HAP-1 (cell line): ENCODE data around the gene ASIC4.

Source experiments
- DNase-seq, 2 experiments: peaks; one replicate each; pipeline ENCODE4 v3.0.0-alpha.2; 2016 to 2020; ENCODE audit warnings: low spot score in 2 of 2
- H3K27me3 ChIP-seq: fragments of 250-450 bp; sonication (Bioruptor Pico); 2 replicates; pipeline ENCODE4 v1.5.1; 2020; ENCODE audit warnings: low read depth, mild to moderate bottlenecking, moderate library complexity
- H3K36me3 ChIP-seq: fragments of 250-450 bp; sonication (Bioruptor Pico); replicated peaks from 2 replicates; pipeline ENCODE4 v1.5.1; 2020; ENCODE audit warnings: mild to moderate bottlenecking
- H3K4me1 ChIP-seq: fragments of 250-450 bp; sonication (Bioruptor Pico); 2 replicates; pipeline ENCODE4 v1.5.1; 2020; ENCODE audit warnings: mild to moderate bottlenecking
- H3K4me3 ChIP-seq: fragments of 250-450 bp; sonication (Bioruptor Pico); 2 replicates; pipeline ENCODE4 v1.5.1; 2020; ENCODE audit warnings: mild to moderate bottlenecking, moderate library complexity
- H3K9me3 ChIP-seq: fragments of 250-450 bp; sonication (Bioruptor Pico); 2 replicates; pipeline ENCODE4 v1.5.1; 2020; ENCODE audit warnings: mild to moderate bottlenecking, moderate library complexity
- in situ Hi-C: fragments of 300-500 bp; cut with MboI; formaldehyde crosslinking; loops from 3 replicates; pipeline ENCODE4 v1.14.3; 2020; ENCODE audit warnings: low sequenced_read_pairs, inconsistent platforms, mixed read lengths

The ASIC4 gene

DNA sequence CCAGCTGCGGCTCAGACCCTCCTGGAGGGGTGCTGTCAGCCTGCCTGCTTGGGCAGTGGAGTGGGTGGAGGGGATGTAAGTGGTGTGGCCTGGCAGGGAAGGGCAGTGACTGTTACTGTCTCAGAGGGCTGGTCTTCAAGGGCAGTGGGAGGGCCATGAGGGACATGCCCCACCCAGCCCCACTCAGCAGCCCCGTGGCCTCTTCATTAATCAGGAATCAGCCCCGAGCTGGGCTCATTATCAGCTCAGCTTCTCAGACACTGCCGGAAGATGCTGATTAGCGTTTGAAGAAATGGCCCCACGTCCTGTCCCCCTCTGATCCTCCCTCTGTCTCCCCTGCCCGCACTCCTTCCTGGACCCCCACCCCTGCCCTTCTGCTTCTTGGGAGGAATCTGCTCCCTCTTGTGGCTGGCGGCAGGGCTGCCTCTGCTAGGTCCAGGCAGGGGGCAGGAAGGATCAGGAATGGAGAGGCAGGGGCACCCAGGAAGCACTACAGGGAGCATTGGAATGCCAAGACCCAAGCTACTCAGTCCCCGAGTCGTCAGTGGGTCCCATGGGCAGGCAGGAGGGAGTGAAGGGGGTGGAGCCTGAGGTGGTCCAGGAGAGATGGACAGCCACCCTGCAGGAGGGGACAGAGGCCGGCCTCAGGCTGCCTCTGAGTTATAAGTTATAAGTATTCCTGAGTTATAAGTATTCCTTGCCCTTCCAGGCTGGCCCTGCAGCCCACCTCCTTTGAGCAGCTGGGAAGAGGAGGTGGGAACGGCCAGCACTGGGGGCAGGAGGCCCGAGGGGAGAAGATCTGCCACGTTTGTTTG lies 7.0 kb downstream of the ASIC4 start:
- in situ Hi-C loops: no loop called here
- Histone ChIP-seq H3K4me3 (no peak overlapping the region), H3K27me3 (peaks cover 17% of the 10 kb centered on the region), H3K36me3 (no peaks in the 10 kb centered on the region), H3K4me1 (peaks cover 7% of the 10 kb centered on the region), H3K9me3 (no peaks in the 10 kb centered on the region)
- peak; percentile 50 to 81 for DNase-seq

DNA sequence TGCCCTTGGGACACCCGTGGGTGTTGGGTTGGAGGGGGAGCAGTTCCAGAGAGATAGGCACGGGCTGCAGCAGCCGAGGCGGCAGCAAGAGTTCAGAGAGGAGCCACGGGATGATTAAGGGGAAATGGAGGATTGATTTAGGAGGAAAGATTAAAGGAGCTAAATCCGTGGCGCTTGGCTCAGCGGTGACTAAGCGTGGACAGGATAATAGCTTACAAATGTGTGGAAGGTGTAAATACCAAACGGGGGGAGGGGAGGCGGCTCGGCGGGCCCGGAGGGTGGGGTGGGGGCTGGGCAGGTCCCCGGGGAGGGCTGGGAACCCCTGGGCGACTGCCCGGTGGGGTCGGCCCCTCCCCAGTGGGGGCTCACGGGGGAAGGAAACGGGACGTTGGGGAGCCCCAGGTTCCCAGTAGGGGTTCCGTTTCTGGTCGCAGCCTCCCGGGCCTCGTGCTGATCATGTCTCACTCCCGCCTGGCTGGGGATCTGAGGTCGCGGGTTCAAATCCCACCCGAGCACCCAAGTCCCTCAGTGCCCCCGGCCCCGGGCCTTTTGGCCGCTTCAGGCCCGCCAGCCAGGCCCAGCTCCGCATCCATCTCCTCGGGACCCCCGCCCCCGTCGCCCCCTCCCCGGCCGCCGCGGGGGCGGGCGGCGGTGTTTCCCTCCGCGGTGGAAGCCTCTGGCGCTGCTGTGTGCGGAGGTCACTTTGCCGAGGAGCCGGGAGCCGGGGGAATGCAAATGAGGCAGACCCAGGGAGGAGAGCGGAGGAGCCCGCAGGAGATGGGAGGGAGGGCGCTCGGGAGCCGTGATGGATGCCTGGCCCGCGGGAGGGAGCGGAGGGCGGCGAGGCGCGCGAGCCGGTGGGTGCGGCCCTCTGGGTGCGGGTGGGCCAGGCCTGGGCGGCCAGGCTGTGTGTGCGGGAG lies 8.1 kb downstream of the ASIC4 start:
- in situ Hi-C loops: no loop called here
- Histone ChIP-seq H3K27me3 (peaks cover 15% of the 10 kb centered on the region), H3K9me3 (no peaks in the 10 kb centered on the region), H3K4me1 (peaks cover 7% of the 10 kb centered on the region), H3K36me3 (no peaks in the 10 kb centered on the region), H3K4me3 (no peak overlapping the region)
- DNase-seq: peak; percentile 24 to 70

DNA sequence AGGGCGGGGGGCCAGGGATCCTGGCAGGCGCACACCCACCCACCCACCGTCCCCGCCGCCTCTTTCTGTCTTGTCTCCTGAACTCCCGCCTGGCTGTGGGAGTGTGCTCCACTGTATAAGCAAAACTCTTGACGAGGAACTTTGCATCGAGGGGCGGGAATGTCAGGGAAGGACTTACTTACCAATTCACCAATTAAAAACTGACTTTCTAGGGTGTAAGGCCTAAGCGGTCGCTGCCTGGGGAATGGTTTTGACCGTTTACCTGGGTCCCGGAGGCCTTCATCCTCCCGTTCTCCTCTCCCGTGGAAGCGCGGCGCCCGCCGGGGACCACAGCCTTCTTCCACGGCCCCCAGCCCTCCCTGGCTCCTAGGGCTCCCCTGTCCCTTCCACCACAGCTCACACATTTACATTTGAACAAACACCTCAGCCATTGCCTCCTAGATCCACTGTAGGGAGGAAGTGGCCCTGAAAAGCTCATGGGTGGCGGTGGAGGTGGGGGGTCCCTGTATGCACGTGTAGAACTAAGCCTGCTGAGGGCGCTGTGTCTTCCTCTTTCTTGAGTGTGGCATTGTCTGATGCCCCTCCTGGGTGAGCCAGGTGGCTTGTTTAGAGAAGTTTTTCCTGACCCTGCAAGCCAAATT lies 8.9 kb downstream of the ASIC4 start:
- in situ Hi-C loops: no loop called here
- no peak for DNase-seq
- Histone ChIP-seq H3K9me3 (no peaks in the 10 kb centered on the region), H3K36me3 (no peaks in the 10 kb centered on the region), H3K4me3 (no peak overlapping the region), H3K27me3 (peaks cover 18% of the 10 kb centered on the region), H3K4me1 (peaks cover 7% of the 10 kb centered on the region)

DNA sequence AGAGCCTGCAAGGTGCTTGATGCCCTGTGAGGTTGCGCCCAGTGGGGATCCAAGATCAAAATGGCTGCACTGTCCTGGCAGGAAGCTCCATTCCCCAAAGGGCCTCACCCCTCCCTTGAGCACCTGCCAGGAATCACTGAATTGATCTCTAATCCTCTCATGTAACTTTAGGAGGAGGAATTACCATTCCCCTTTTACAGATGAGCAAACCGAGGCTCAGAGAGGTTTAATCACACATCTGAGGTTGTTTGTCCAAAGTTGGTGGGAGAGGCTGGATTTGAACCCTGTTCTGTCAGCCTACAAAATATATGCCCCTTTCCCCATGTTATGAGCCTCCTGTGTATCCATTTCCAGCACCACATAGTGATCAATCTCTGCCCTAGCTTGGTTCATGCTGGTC lies 10.5 kb downstream of the ASIC4 start:
- no peaks in the 10 kb centered on the region for H3K9me3 ChIP-seq
- peaks cover 29% of the 10 kb centered on the region for H3K27me3 ChIP-seq
- no peak overlapping the region for H3K4me3 ChIP-seq
- H3K36me3 ChIP-seq: no peaks in the 10 kb centered on the region
- DNase-seq: no peak
- in situ Hi-C loops: loop anchor here (5.0 kb wide), 1 partner anchor 53 kb away; no protein-coding TSS in a partner anchor
- H3K4me1 ChIP-seq: peaks cover 7% of the 10 kb centered on the region

DNA sequence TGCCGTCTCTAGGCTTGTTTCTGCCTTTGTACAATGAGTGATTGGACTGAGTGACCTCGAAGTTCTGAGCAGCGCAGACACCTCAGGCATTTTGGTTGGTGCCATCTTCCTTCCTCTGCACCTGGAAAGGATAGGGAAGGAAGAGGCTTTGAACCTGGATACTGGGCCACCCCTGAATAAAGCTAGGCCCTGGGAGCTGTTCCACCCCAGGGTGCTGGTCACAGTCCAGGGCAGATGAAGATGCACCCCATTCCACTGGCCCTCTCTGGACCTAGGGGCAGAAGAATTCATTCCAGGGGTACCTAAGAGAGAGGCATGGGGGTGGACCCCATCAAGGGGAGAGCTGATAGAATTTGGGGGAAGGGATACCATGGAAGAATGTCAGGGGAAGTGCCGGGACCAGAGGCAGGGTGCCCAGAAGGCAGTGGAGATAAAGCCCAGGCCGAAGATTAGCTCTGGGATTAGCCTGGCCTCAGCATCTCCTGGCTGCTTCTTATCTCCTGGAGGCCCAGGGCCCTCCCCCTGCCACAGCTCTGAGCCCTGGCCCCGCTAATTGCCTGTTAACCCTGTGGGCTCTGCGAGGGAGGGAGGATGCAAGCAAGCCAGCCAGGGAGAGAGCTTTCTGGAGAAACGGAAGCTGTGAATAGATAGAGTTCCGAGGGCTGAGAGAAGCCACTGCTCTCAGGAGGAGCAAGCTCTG lies 11.4 kb downstream of the ASIC4 start:
- no peak for DNase-seq
- peaks cover 7% of the 10 kb centered on the region for H3K4me1 ChIP-seq
- no peaks in the 10 kb centered on the region for H3K36me3 ChIP-seq

DNA sequence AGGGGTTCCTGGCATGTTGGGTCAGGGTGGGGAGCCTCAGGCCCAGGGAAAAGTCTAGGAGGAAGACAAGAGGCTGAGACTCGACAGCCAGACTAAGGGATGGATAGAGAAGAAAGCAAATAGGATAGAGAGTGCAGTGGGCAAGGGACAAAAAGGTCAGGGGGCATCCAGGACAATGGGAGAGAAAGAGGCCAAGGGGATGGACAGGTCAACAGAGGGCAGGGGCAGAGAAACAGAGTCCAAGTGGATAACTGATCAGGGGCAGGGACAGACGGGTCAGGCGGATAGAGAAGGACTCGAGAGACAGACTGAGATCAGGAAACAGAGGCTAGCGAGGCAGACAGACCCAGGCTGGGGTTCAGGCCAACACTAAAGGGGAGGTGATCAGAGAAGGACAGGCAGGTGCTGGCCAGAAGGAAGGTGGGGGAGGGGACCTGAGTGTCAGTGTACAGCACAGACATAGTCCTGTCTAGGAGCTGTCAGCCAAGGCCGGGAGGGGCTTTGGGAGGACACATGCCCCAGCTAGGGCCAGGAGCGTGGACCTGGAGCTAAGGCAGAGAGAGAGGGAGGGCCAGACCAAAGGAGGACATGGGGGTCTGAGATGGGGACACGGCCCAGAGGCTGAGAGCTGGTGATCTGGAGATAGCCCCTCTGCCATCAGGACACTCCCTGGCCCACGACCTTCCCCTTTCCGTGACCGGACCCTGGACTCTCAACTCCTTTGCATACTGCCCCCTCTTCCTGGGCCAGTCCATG lies 12.2 kb downstream of the ASIC4 start:
- Histone ChIP-seq H3K27me3 (peaks cover 37% of the 10 kb centered on the region), H3K9me3 (no peaks in the 10 kb centered on the region), H3K36me3 (no peaks in the 10 kb centered on the region), H3K4me3 (no peak overlapping the region), H3K4me1 (peaks cover 7% of the 10 kb centered on the region)
- no peak for DNase-seq
- in situ Hi-C loops: loop anchor here (5.0 kb wide), 1 partner anchor 54 kb away; no protein-coding TSS in a partner anchor

More for the DNA sequence above, 11.4 kb downstream of the ASIC4 start:
- Histone ChIP-seq H3K9me3 (no peaks in the 10 kb centered on the region), H3K27me3 (peaks cover 32% of the 10 kb centered on the region), H3K4me3 (no peak overlapping the region)
- in situ Hi-C loops: loop anchor here (5.0 kb wide), 1 partner anchor 53 kb away; no protein-coding TSS in a partner anchor

DNA sequence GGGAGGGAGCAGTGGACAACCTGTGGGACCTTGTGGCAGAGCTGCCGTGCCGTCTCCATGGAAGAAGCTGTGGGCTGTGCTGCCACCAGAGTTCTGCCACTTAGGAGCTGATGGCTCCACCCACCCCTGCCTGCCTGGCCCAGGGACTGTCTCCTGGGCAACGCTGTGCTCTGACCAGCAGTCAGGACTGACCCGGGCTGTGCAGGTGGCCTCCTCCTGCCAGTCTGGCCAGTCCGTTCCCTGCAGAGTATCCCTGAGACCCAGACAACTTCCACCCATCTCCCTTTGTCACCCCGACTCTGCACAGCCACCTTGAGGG lies 12.8 kb downstream of the ASIC4 start:
- Histone ChIP-seq H3K4me3 (no peak overlapping the region), H3K9me3 (no peaks in the 10 kb centered on the region), H3K4me1 (peaks cover 3% of the 10 kb centered on the region), H3K36me3 (no peaks in the 10 kb centered on the region), H3K27me3 (peaks cover 43% of the 10 kb centered on the region)
- in situ Hi-C loops: loop anchor here (5.0 kb wide), 1 partner anchor 55 kb away; no protein-coding TSS in a partner anchor
- DNase-seq: no peak

DNA sequence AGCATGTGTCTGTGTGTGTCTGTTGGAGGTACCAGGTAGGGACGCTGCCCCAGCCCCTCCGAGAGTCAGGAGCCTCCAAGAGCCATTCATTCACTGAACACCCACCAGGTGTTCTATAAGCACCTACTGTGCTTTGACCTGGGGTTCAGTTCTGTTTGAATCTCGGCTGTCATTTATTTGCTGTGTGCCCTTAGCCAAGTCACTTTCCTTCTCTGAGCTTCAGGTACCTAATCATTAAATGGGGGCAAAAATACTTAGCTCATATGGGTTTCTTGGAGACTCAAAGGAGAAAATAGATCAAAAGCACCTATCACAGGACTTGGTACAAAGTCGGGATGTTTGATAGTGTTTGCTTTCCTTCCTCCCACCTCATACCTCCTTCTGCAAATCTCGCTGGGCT lies 13.2 kb downstream of the ASIC4 start:
- no peak for DNase-seq
- Histone ChIP-seq H3K4me1 (peaks cover 3% of the 10 kb centered on the region; the same call in 1 of the 2 replicates), H3K36me3 (no peaks in the 10 kb centered on the region), H3K9me3 (no peaks in the 10 kb centered on the region), H3K4me3 (no peak overlapping the region), H3K27me3 (peaks cover 47% of the 10 kb centered on the region)
- in situ Hi-C loops: loop anchor here (5.0 kb wide), 1 partner anchor 55 kb away; no protein-coding TSS in a partner anchor

DNA sequence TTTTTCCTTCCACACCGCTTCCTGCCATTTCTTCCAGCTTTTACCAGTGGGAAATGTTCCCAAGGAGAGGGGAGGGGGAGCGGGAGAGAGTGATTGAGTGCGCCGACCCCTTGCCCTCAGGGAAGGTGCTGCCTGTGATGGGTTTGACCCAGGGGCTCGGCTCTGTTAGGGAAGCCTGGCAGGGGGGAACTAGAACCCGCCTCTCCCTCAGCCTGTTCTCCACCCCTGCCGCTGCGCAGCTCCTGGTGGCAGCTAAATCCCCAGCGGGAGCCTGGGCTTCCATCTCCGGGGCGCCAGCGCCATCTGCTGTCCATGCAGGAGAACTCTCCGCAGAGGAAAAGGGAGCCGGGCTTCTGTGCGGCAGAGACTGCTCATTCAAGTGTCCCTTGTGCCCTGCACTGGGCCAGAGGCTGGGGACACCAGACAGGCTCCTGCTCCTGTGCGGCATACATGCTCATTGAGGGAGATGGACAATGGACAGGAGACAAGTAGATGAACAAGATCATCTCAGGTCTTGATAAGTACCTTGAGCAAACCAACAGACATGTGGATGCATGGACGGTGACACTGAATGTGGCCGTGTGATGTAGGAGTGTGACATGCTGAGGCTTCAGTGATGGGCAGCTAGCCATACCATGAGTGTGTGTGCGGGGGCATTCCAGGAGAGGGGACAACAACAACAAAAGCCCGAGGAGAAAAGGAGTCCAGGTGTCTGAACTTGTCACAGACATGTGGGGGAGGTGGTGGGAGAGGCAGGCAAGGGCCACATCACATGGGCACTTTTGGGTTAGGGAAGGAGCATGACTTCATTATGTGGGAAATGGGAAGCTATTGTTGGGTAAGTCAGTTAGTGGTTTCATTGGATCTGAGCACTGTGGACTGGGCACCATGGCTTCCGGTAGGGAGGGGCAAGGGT lies 16.0 kb downstream of the ASIC4 start:
- Histone ChIP-seq H3K4me1 (no peaks in the 10 kb centered on the region), H3K36me3 (no peaks in the 10 kb centered on the region), H3K4me3 (no peak overlapping the region), H3K27me3 (peaks cover 55% of the 10 kb centered on the region), H3K9me3 (no peaks in the 10 kb centered on the region)
- peak; percentile 82 to 94 for DNase-seq
- in situ Hi-C loops: loop anchor here (5.0 kb wide), 1 partner anchor 128 kb away; no protein-coding TSS in a partner anchor

DNA sequence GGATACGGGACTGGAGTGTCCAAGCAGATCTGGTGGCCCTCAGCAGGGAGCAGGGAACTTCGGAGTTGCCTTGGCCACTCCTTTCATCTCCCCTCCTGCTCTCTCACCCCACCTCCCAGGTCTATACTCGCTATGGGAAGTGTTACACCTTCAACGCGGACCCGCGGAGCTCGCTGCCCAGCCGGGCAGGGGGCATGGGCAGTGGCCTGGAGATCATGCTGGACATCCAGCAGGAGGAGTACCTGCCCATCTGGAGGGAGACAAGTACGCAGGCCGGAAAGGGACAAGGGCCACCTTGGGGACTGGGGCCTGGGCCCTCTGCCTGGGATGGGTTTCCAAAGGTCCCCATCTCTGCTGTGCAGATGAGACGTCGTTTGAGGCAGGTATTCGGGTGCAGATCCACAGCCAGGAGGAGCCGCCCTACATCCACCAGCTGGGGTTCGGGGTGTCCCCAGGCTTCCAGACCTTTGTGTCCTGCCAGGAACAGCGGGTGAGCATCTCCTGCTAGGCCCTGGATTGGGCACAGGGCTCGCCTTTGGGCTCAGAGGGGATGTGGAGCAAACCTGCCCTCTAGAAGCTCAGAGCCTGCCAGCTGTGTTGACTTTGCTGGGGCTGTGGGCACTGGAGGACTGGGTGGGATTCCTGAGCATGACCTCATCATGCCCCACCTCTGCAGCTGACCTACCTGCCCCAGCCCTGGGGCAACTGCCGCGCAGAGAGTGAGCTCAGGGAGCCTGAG lies 17.5 kb downstream of the ASIC4 start:
- Histone ChIP-seq H3K27me3 (peaks cover 53% of the 10 kb centered on the region), H3K4me1 (no peaks in the 10 kb centered on the region), H3K36me3 (no peaks in the 10 kb centered on the region), H3K9me3 (no peaks in the 10 kb centered on the region), H3K4me3 (no peak overlapping the region)
- no peak for DNase-seq
- in situ Hi-C loops: loop anchor here (5.0 kb wide), 1 partner anchor 130 kb away; no protein-coding TSS in a partner anchor

DNA sequence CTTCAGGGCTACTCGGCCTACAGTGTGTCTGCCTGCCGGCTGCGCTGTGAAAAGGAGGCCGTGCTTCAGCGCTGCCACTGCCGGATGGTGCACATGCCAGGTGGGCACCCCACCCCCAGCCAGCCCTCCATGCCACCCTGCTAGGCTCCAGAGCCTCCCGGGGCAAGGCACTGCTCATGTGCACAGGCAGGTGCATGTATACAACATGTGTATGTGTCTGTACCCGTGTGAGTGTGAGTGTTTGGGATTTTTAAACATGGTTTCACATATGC lies 18.0 kb downstream of the ASIC4 start:
- Histone ChIP-seq H3K27me3 (peaks cover 48% of the 10 kb centered on the region), H3K4me1 (no peaks in the 10 kb centered on the region), H3K4me3 (no peak overlapping the region), H3K9me3 (no peaks in the 10 kb centered on the region), H3K36me3 (no peaks in the 10 kb centered on the region)
- in situ Hi-C loops: loop anchor here (5.0 kb wide), 1 partner anchor 130 kb away; no protein-coding TSS in a partner anchor
- no peak for DNase-seq
